Tibial nerve (tissue), 4 donors: Measurements from ENCODE around the gene CCBE1. TPM values are rescaled to one million over a fixed set of nuclear protein-coding genes. Genes with fewer than 3 reads are reported as not detected.

Experiments
- DNase-seq, 2 donors: peaks; one replicate each; pipeline ENCODE4 v3.0.0-alpha.2; 2019; ENCODE audit warnings: low spot score in 2 of 2
- H3K27ac ChIP-seq, 4 donors: fragments of 200-600 bp; sonication (generic) in 3 of 4; one replicate each; pipeline ENCODE4 v1.5.1; 2017 to 2019; ENCODE audit warnings: mild to moderate bottlenecking in 1 of 4
- H3K27me3 ChIP-seq, 2 donors: fragments of 200-600 bp; sonication (generic) in 1 of 2; one replicate each; pipeline versions ENCODE4 v1.5.1 to v1.6.0; 2017 to 2019
- H3K36me3 ChIP-seq, 3 donors: fragments of 200-600 bp; sonication (generic); one replicate each; pipeline ENCODE4 v1.5.1; 2018 to 2019
- H3K4me1 ChIP-seq, 4 donors: fragments of 200-600 bp; sonication (generic) in 3 of 4; one replicate each; pipeline ENCODE4 v1.5.1; 2017 to 2019
- H3K4me3 ChIP-seq, 4 donors: fragments of 200-600 bp; sonication (generic) in 3 of 4; one replicate each; pipeline ENCODE4 v1.5.1; 2017 to 2019; ENCODE audit warnings: mild to moderate bottlenecking in 1 of 4, moderate library complexity in 1 of 4
- H3K9me3 ChIP-seq, 4 donors: fragments of 200-600 bp; sonication (generic) in 3 of 4; one replicate each; pipeline ENCODE4 v1.5.1; 2017 to 2019
- CTCF ChIP-seq, 5 experiments: fragments of 200-600 bp in 3 of 5; fragments of 450-650 bp in 2 of 5; sonication (generic) in 3 of 5; IDR thresholded peaks; one replicate each; pipeline ENCODE4 v1.5.1; 2016 to 2019; ENCODE audit warnings: antibody characterized with exemption in 5 of 5, mild to moderate bottlenecking in 3 of 5, moderate library complexity in 2 of 5
- EP300 ChIP-seq, 2 donors: sonication (generic); formaldehyde crosslinking; IDR thresholded peaks; one replicate each; pipeline ENCODE4 v1.6.1; 2017; ENCODE audit warnings: antibody characterized with exemption in 2 of 2, mild to moderate bottlenecking in 1 of 2
- POLR2A ChIP-seq, 2 donors: fragments of 450-650 bp; IDR thresholded peaks; one replicate each; pipeline ENCODE4 v1.6.1; 2017; ENCODE audit warnings: antibody characterized with exemption in 2 of 2, mild to moderate bottlenecking in 2 of 2, moderate library complexity in 2 of 2
- WGBS, 2 donors: methylation state at CpG; one replicate each; pipeline ENCODE4 v1.1.5; 2018; 5-methylcytosine and 5-hydroxymethylcytosine counted together
- total RNA-seq, 4 donors: library from RNA; depleted of rRNA; stranded (reverse); fragments of >200 nt; gene quantifications; one replicate each; pipeline ENCODE4 v1.1.0, GENCODE V29; 2016

The CCBE1 gene
- total RNA-seq, 4 donors from 2014 or later: 0.30 to 3.9 (median 1.3) TPM

- TF ChIP-seq EP300 (IDR thresholded peaks at IDR 0.05) (no peak), CTCF (IDR thresholded peaks at IDR 0.05) (no peak), POLR2A (IDR thresholded peaks at IDR 0.05) (no peak)
Measured at GRCh38 chr18:59512025-59512755, 185.0 kb downstream of the CCBE1 start.

GRCh38 chr18:59509481-59510442 is 187.5 kb downstream of the CCBE1 start:
- 61 to 62% methylated on average over 8 of the region's 8 CpGs for WGBS, 2 donors
- H3K36me3 ChIP-seq: no peaks in the 10 kb centered on the region
- no peaks in the 10 kb centered on the region for H3K27me3 ChIP-seq
- DNase-seq: peak; percentile 47 to 50
- H3K27ac ChIP-seq: no peak overlapping the region
- TF ChIP-seq EP300 (IDR thresholded peaks at IDR 0.05) (peak in 1 of 2 donors; percentile 56), CTCF (IDR thresholded peaks at IDR 0.05) (no peak)
- H3K4me1 ChIP-seq: peaks cover 0 to 9% (median 2%) of the 10 kb centered on the region in 4 donors
- H3K4me3 ChIP-seq: no peak overlapping the region
- no peaks in the 10 kb centered on the region for H3K9me3 ChIP-seq

More at GRCh38 chr18:59512025-59512755, 185.0 kb downstream of the CCBE1 start:
- 72 to 75% methylated on average over 7 of the region's 7 CpGs for WGBS, 2 donors
- Histone ChIP-seq H3K27me3 (no peaks in the 10 kb centered on the region), H3K9me3 (no peaks in the 10 kb centered on the region), H3K36me3 (no peaks in the 10 kb centered on the region), H3K4me1 (peaks cover 0 to 25% (median 2%) of the 10 kb centered on the region in 4 donors), H3K27ac (no peak overlapping the region), H3K4me3 (no peak overlapping the region)
- DNase-seq: no peak

GRCh38 chr18:59505356-59505755 is 191.9 kb downstream of the CCBE1 start:
- no peak for DNase-seq
- no peaks in the 10 kb centered on the region for H3K9me3 ChIP-seq
- TF ChIP-seq CTCF (IDR thresholded peaks at IDR 0.05) (no peak), EP300 (IDR thresholded peaks at IDR 0.05) (no peak), POLR2A (IDR thresholded peaks at IDR 0.05) (no peak)
- no peaks in the 10 kb centered on the region for H3K36me3 ChIP-seq
- H3K27ac ChIP-seq: no peak overlapping the region
- peaks cover 0 to 2% (median 0%) of the 10 kb centered on the region in 4 donors for H3K4me1 ChIP-seq
- no peaks in the 10 kb centered on the region for H3K27me3 ChIP-seq
- no peak overlapping the region for H3K4me3 ChIP-seq

GRCh38 chr18:59502274-59503175 is 194.7 kb downstream of the CCBE1 start:
- no peak overlapping the region for H3K27ac ChIP-seq
- H3K4me3 ChIP-seq: no peak overlapping the region
- H3K27me3 ChIP-seq: no peaks in the 10 kb centered on the region
- TF ChIP-seq POLR2A (IDR thresholded peaks at IDR 0.05) (no peak), CTCF (IDR thresholded peaks at IDR 0.05) (no peak)
- H3K36me3 ChIP-seq: no peaks in the 10 kb centered on the region
- peaks cover 0 to 2% (median 0%) of the 10 kb centered on the region in 4 donors for H3K4me1 ChIP-seq
- no peak for DNase-seq
- WGBS, 2 donors: 27 to 41% methylated on average over 12 of the region's 12 CpGs
- no peaks in the 10 kb centered on the region for H3K9me3 ChIP-seq
